Type B pancreatic cell (in vitro differentiated cells): ENCODE data around the gene UNC5C. TPM values are rescaled to one million over a fixed set of nuclear protein-coding genes. Genes with fewer than 3 reads are reported as not detected.

ENCODE experiments used
- DNase-seq: peaks from one replicate; pipeline ENCODE4 v3.0.0; 2021; ENCODE audit warnings: mixed read lengths; ENCODE audit not compliant: unreplicated experiment; ENCODE audit errors: extremely low spot score
- H3K27ac Mint-ChIP-seq: 2 replicates; pipeline ENCODE4 v1.8.0; 2021; ENCODE audit warnings: mild to moderate bottlenecking, mixed read lengths
- H3K27me3 Mint-ChIP-seq: 2 replicates; pipeline ENCODE4 v1.8.0; 2021; ENCODE audit warnings: mixed read lengths
- H3K36me3 Mint-ChIP-seq: 2 replicates; pipeline ENCODE4 v1.8.0; 2021; ENCODE audit warnings: mixed read lengths
- H3K4me1 Mint-ChIP-seq: one replicate; pipeline ENCODE4 v1.8.0; 2021; ENCODE audit warnings: mixed read lengths; ENCODE audit not compliant: unreplicated experiment
- H3K4me3 Mint-ChIP-seq: 2 replicates; pipeline ENCODE4 v1.8.0; 2021; ENCODE audit warnings: mild to moderate bottlenecking, mixed read lengths
- H3K9me3 Mint-ChIP-seq: 2 replicates; pipeline ENCODE4 v1.8.0; 2021; ENCODE audit warnings: mixed read lengths
- CTCF ChIP-seq: fragments of 200-600 bp; sonication (generic); conservative IDR thresholded peaks from 2 replicates; pipeline ENCODE4 v1.5.0; 2021; ENCODE audit warnings: antibody characterized with exemption, mild to moderate bottlenecking
- total RNA-seq: library from RNA; stranded (reverse); gene quantifications from 2 replicates; pipeline ENCODE4 v1.2.1, GENCODE V29; 2021; ENCODE audit warnings: low replicate concordance

Gene UNC5C
- total RNA-seq, 1 donor from 2014 or later, result 95.0 TPM

GRCh38 chr4:95186666-95187065 is 362.1 kb downstream of the UNC5C start:
- H3K4me1 Mint-ChIP-seq, result peaks cover 26% of the 10 kb centered on the region
- no peak overlapping the region for H3K4me3 Mint-ChIP-seq
- H3K9me3 Mint-ChIP-seq, result no peaks in the 10 kb centered on the region
- no peak overlapping the region for H3K27ac Mint-ChIP-seq
- TF ChIP-seq CTCF, result no peak
- H3K36me3 Mint-ChIP-seq, result peaks cover 25% of the 10 kb centered on the region
- no peak for DNase-seq
- peaks cover 27% of the 10 kb centered on the region for H3K27me3 Mint-ChIP-seq

- peaks cover 4% of the 10 kb centered on the region for H3K9me3 Mint-ChIP-seq
- peaks cover 26% of the 10 kb centered on the region for H3K27me3 Mint-ChIP-seq
- H3K36me3 Mint-ChIP-seq, result peaks cover 39% of the 10 kb centered on the region
- peaks cover 26% of the 10 kb centered on the region for H3K4me1 Mint-ChIP-seq
- H3K4me3 Mint-ChIP-seq, result no peak overlapping the region
- no peak overlapping the region for H3K27ac Mint-ChIP-seq
- no peak for TF ChIP-seq CTCF
- DNase-seq, result no peak
These were observed 364.9 kb downstream of the UNC5C start for GRCh38 chr4:95183656-95184408.

- Mint-ChIP-seq H3K27me3 (peaks cover 26% of the 10 kb centered on the region), H3K27ac (no peak overlapping the region)
These were observed 366.8 kb downstream of the UNC5C start for GRCh38 chr4:95181996-95182306.

GRCh38 chr4:95181243-95181995 is 367.4 kb downstream of the UNC5C start:
- peaks cover 17% of the 10 kb centered on the region for H3K4me1 Mint-ChIP-seq
- peaks cover 44% of the 10 kb centered on the region for H3K36me3 Mint-ChIP-seq
- peaks cover 4% of the 10 kb centered on the region for H3K9me3 Mint-ChIP-seq
- no peak for DNase-seq
- peaks cover 26% of the 10 kb centered on the region for H3K27me3 Mint-ChIP-seq
- H3K4me3 Mint-ChIP-seq, result peak overlapping the region; percentile 37
- H3K27ac Mint-ChIP-seq, result peak overlapping the region; percentile 29
- TF ChIP-seq CTCF, result peak; percentile 62

More at GRCh38 chr4:95181996-95182306, 366.8 kb downstream of the UNC5C start:
- Mint-ChIP-seq H3K9me3 (peaks cover 4% of the 10 kb centered on the region), H3K4me3 (no peak overlapping the region), H3K36me3 (peaks cover 44% of the 10 kb centered on the region), H3K4me1 (peaks cover 17% of the 10 kb centered on the region)
- TF ChIP-seq CTCF, result no peak
- no peak for DNase-seq

GRCh38 chr4:95180531-95181242 is 368.1 kb downstream of the UNC5C start:
- H3K9me3 Mint-ChIP-seq, result peaks cover 4% of the 10 kb centered on the region
- H3K27ac Mint-ChIP-seq, result no peak overlapping the region
- H3K36me3 Mint-ChIP-seq, result peaks cover 44% of the 10 kb centered on the region
- peaks cover 26% of the 10 kb centered on the region for H3K27me3 Mint-ChIP-seq
- H3K4me3 Mint-ChIP-seq, result peak overlapping the region; percentile 31
- peaks cover 17% of the 10 kb centered on the region for H3K4me1 Mint-ChIP-seq
- no peak for TF ChIP-seq CTCF
- no peak for DNase-seq
